ENCODE measurements around the gene PCDH12. TPM values are rescaled to one million over a fixed set of nuclear protein-coding genes. Genes with fewer than 3 reads are reported as not detected.

Gene PCDH12
- polyA plus RNA-seq, 2 donors = 0.16 to 0.40 TPM

- H3K4me3 ChIP-seq (ENCODE audit: low read depth in 1 of 2, low read length in 2 of 2) = no peak overlapping the region
- H3K27me3 ChIP-seq (ENCODE audit: control insufficient read depth in 1 of 2, insufficient read depth in 2 of 2, low read length in 2 of 2) = no peaks in the 10 kb centered on the region
- H3K4me1 ChIP-seq (ENCODE audit: control insufficient read depth in 2 of 2, insufficient read depth in 2 of 2, low read length in 1 of 2) = peaks cover 0 to 5% of the 10 kb centered on the region in 2 donors
- H3K36me3 ChIP-seq (ENCODE audit: control insufficient read depth in 2 of 2, insufficient read depth in 2 of 2, low read length in 1 of 2) = no peaks in the 10 kb centered on the region
- 95 to 99% methylated on average over 3 of the region's 3 CpGs for WGBS, 2 donors
- H3K27ac ChIP-seq (ENCODE audit: low read depth in 2 of 2, low read length in 1 of 2) = no peak overlapping the region
- no peaks in the 10 kb centered on the region for H3K9me3 ChIP-seq (ENCODE audit: control insufficient read depth in 2 of 2, insufficient read depth in 1 of 2, low read depth in 1 of 2, low read length in 1 of 2)
Observed at GRCh38 chr5:141914797-141915196, 43.2 kb downstream of the PCDH12 start.

- no peaks in the 10 kb centered on the region for H3K36me3 ChIP-seq (ENCODE audit: control insufficient read depth in 2 of 2, insufficient read depth in 2 of 2, low read length in 1 of 2)
- WGBS, 2 donors = 16 to 17% methylated on average over 30 to 40 of the region's 40 CpGs
- no peaks in the 10 kb centered on the region for H3K9me3 ChIP-seq (ENCODE audit: control insufficient read depth in 2 of 2, insufficient read depth in 1 of 2, low read depth in 1 of 2, low read length in 1 of 2)
- H3K4me1 ChIP-seq (ENCODE audit: control insufficient read depth in 2 of 2, insufficient read depth in 2 of 2, low read length in 1 of 2) = peaks cover 0 to 5% of the 10 kb centered on the region in 2 donors
- H3K27ac ChIP-seq (ENCODE audit: low read depth in 2 of 2, low read length in 1 of 2) = no peak overlapping the region
- peak overlapping the region in 1 of 2 donors; percentile 28 for H3K4me3 ChIP-seq (ENCODE audit: low read depth in 1 of 2, low read length in 2 of 2)
- H3K27me3 ChIP-seq (ENCODE audit: control insufficient read depth in 1 of 2, insufficient read depth in 2 of 2, low read length in 2 of 2) = no peaks in the 10 kb centered on the region
Observed at GRCh38 chr5:141914199-141914743, 43.7 kb downstream of the PCDH12 start.

- WGBS, 2 donors = 29 to 30% methylated on average over 16 of the region's 16 CpGs
- H3K27ac ChIP-seq (ENCODE audit: low read depth in 2 of 2, low read length in 1 of 2) = no peak overlapping the region
- H3K9me3 ChIP-seq (ENCODE audit: control insufficient read depth in 2 of 2, insufficient read depth in 1 of 2, low read depth in 1 of 2, low read length in 1 of 2) = no peaks in the 10 kb centered on the region
- no peaks in the 10 kb centered on the region for H3K36me3 ChIP-seq (ENCODE audit: control insufficient read depth in 2 of 2, insufficient read depth in 2 of 2, low read length in 1 of 2)
- H3K27me3 ChIP-seq (ENCODE audit: control insufficient read depth in 1 of 2, insufficient read depth in 2 of 2, low read length in 2 of 2) = no peaks in the 10 kb centered on the region
- peaks cover 0 to 5% of the 10 kb centered on the region in 2 donors for H3K4me1 ChIP-seq (ENCODE audit: control insufficient read depth in 2 of 2, insufficient read depth in 2 of 2, low read length in 1 of 2)
- peak overlapping the region in 1 of 2 donors; percentile 28 for H3K4me3 ChIP-seq (ENCODE audit: low read depth in 1 of 2, low read length in 2 of 2)
Observed at GRCh38 chr5:141913560-141914198, 44.3 kb downstream of the PCDH12 start.

GRCh38 chr5:141910271-141910673 is 47.7 kb downstream of the PCDH12 start:
- no peaks in the 10 kb centered on the region for H3K36me3 ChIP-seq (ENCODE audit: control insufficient read depth in 2 of 2, insufficient read depth in 2 of 2, low read length in 1 of 2)
- WGBS, 2 donors = 30 to 51% methylated on average over 2 of the region's 2 CpGs

GRCh38 chr5:141909212-141909611 is 48.8 kb downstream of the PCDH12 start:
- no peak overlapping the region for H3K4me3 ChIP-seq (ENCODE audit: low read depth in 1 of 2, low read length in 2 of 2)
- H3K4me1 ChIP-seq (ENCODE audit: control insufficient read depth in 2 of 2, insufficient read depth in 2 of 2, low read length in 1 of 2) = peaks cover 0 to 3% of the 10 kb centered on the region in 2 donors
- no peaks in the 10 kb centered on the region for H3K9me3 ChIP-seq (ENCODE audit: control insufficient read depth in 2 of 2, insufficient read depth in 1 of 2, low read depth in 1 of 2, low read length in 1 of 2)
- 81 to 93% methylated on average over 4 of the region's 4 CpGs for WGBS, 2 donors
- H3K27me3 ChIP-seq (ENCODE audit: control insufficient read depth in 1 of 2, insufficient read depth in 2 of 2, low read length in 2 of 2) = no peaks in the 10 kb centered on the region
- no peaks in the 10 kb centered on the region for H3K36me3 ChIP-seq (ENCODE audit: control insufficient read depth in 2 of 2, insufficient read depth in 2 of 2, low read length in 1 of 2)
- H3K27ac ChIP-seq (ENCODE audit: low read depth in 2 of 2, low read length in 1 of 2) = no peak overlapping the region

More at GRCh38 chr5:141910271-141910673, 47.7 kb downstream of the PCDH12 start:
- H3K9me3 ChIP-seq (ENCODE audit: control insufficient read depth in 2 of 2, insufficient read depth in 1 of 2, low read depth in 1 of 2, low read length in 1 of 2) = no peaks in the 10 kb centered on the region
- no peaks in the 10 kb centered on the region for H3K27me3 ChIP-seq (ENCODE audit: control insufficient read depth in 1 of 2, insufficient read depth in 2 of 2, low read length in 2 of 2)
- peaks cover 0 to 5% of the 10 kb centered on the region in 2 donors for H3K4me1 ChIP-seq (ENCODE audit: control insufficient read depth in 2 of 2, insufficient read depth in 2 of 2, low read length in 1 of 2)
- H3K4me3 ChIP-seq (ENCODE audit: low read depth in 1 of 2, low read length in 2 of 2) = no peak overlapping the region
- H3K27ac ChIP-seq (ENCODE audit: low read depth in 2 of 2, low read length in 1 of 2) = no peak overlapping the region

GRCh38 chr5:141908796-141909195 is 49.2 kb downstream of the PCDH12 start:
- Histone ChIP-seq H3K4me1 (ENCODE audit: control insufficient read depth in 2 of 2, insufficient read depth in 2 of 2, low read length in 1 of 2) (no peaks in the 10 kb centered on the region), H3K27ac (ENCODE audit: low read depth in 2 of 2, low read length in 1 of 2) (no peak overlapping the region), H3K36me3 (ENCODE audit: control insufficient read depth in 2 of 2, insufficient read depth in 2 of 2, low read length in 1 of 2) (no peaks in the 10 kb centered on the region), H3K9me3 (ENCODE audit: control insufficient read depth in 2 of 2, insufficient read depth in 1 of 2, low read depth in 1 of 2, low read length in 1 of 2) (no peaks in the 10 kb centered on the region), H3K27me3 (ENCODE audit: control insufficient read depth in 1 of 2, insufficient read depth in 2 of 2, low read length in 2 of 2) (no peaks in the 10 kb centered on the region), H3K4me3 (ENCODE audit: low read depth in 1 of 2, low read length in 2 of 2) (no peak overlapping the region)
- WGBS, 2 donors = 90 to 94% methylated on average over 2 of the region's 2 CpGs

- WGBS, 2 donors = 0% methylated on average over 1 of the region's 1 CpG
- Histone ChIP-seq H3K4me1 (ENCODE audit: control insufficient read depth in 2 of 2, insufficient read depth in 2 of 2, low read length in 1 of 2) (no peaks in the 10 kb centered on the region), H3K9me3 (ENCODE audit: control insufficient read depth in 2 of 2, insufficient read depth in 1 of 2, low read depth in 1 of 2, low read length in 1 of 2) (no peaks in the 10 kb centered on the region), H3K27me3 (ENCODE audit: control insufficient read depth in 1 of 2, insufficient read depth in 2 of 2, low read length in 2 of 2) (no peaks in the 10 kb centered on the region), H3K27ac (ENCODE audit: low read depth in 2 of 2, low read length in 1 of 2) (no peak overlapping the region), H3K36me3 (ENCODE audit: control insufficient read depth in 2 of 2, insufficient read depth in 2 of 2, low read length in 1 of 2) (no peaks in the 10 kb centered on the region), H3K4me3 (ENCODE audit: low read depth in 1 of 2, low read length in 2 of 2) (no peak overlapping the region)
Observed at GRCh38 chr5:141906972-141907371, 51.0 kb downstream of the PCDH12 start.

GRCh38 chr5:141906517-141906916 is 51.5 kb downstream of the PCDH12 start:
- Histone ChIP-seq H3K9me3 (ENCODE audit: control insufficient read depth in 2 of 2, insufficient read depth in 1 of 2, low read depth in 1 of 2, low read length in 1 of 2) (no peaks in the 10 kb centered on the region), H3K4me3 (ENCODE audit: low read depth in 1 of 2, low read length in 2 of 2) (no peak overlapping the region), H3K4me1 (ENCODE audit: control insufficient read depth in 2 of 2, insufficient read depth in 2 of 2, low read length in 1 of 2) (no peaks in the 10 kb centered on the region), H3K27me3 (ENCODE audit: control insufficient read depth in 1 of 2, insufficient read depth in 2 of 2, low read length in 2 of 2) (no peaks in the 10 kb centered on the region), H3K27ac (ENCODE audit: low read depth in 2 of 2, low read length in 1 of 2) (no peak overlapping the region), H3K36me3 (ENCODE audit: control insufficient read depth in 2 of 2, insufficient read depth in 2 of 2, low read length in 1 of 2) (no peaks in the 10 kb centered on the region)
- 44 to 78% methylated on average over 1 of the region's 1 CpG for WGBS, 2 donors

GRCh38 chr5:141904551-141904950 is 53.5 kb downstream of the PCDH12 start:
- no peak overlapping the region for H3K27ac ChIP-seq (ENCODE audit: low read depth in 2 of 2, low read length in 1 of 2)
- no peaks in the 10 kb centered on the region for H3K36me3 ChIP-seq (ENCODE audit: control insufficient read depth in 2 of 2, insufficient read depth in 2 of 2, low read length in 1 of 2)
- H3K9me3 ChIP-seq (ENCODE audit: control insufficient read depth in 2 of 2, insufficient read depth in 1 of 2, low read depth in 1 of 2, low read length in 1 of 2) = no peaks in the 10 kb centered on the region
- no peaks in the 10 kb centered on the region for H3K4me1 ChIP-seq (ENCODE audit: control insufficient read depth in 2 of 2, insufficient read depth in 2 of 2, low read length in 1 of 2)
- no peak overlapping the region for H3K4me3 ChIP-seq (ENCODE audit: low read depth in 1 of 2, low read length in 2 of 2)
- 41 to 55% methylated on average over 5 of the region's 5 CpGs for WGBS, 2 donors
- no peaks in the 10 kb centered on the region for H3K27me3 ChIP-seq (ENCODE audit: control insufficient read depth in 1 of 2, insufficient read depth in 2 of 2, low read length in 2 of 2)

- Histone ChIP-seq H3K9me3 (ENCODE audit: control insufficient read depth in 2 of 2, insufficient read depth in 1 of 2, low read depth in 1 of 2, low read length in 1 of 2) (no peaks in the 10 kb centered on the region), H3K27ac (ENCODE audit: low read depth in 2 of 2, low read length in 1 of 2) (no peak overlapping the region), H3K27me3 (ENCODE audit: control insufficient read depth in 1 of 2, insufficient read depth in 2 of 2, low read length in 2 of 2) (no peaks in the 10 kb centered on the region), H3K4me1 (ENCODE audit: control insufficient read depth in 2 of 2, insufficient read depth in 2 of 2, low read length in 1 of 2) (no peaks in the 10 kb centered on the region), H3K36me3 (ENCODE audit: control insufficient read depth in 2 of 2, insufficient read depth in 2 of 2, low read length in 1 of 2) (no peaks in the 10 kb centered on the region), H3K4me3 (ENCODE audit: low read depth in 1 of 2, low read length in 2 of 2) (no peak overlapping the region)
- 76 to 78% methylated on average over 4 of the region's 4 CpGs for WGBS, 2 donors
Observed at GRCh38 chr5:141903261-141903660, 54.7 kb downstream of the PCDH12 start.
